GM19035 (cell line): Measurements from ENCODE around the gene UBE2H.
"Not testable (repeated sequence)": the region's sequence is repeated elsewhere in the genome, so short reads cannot be mapped to it uniquely, and the experiment has no call there.

Experiments used
- ATAC-seq: cut with Tn5 transposase; IDR thresholded peaks from one replicate; pipeline ENCODE4 v1.9.1; 2021; ENCODE audit not compliant: unreplicated experiment

The UBE2H gene

DNA sequence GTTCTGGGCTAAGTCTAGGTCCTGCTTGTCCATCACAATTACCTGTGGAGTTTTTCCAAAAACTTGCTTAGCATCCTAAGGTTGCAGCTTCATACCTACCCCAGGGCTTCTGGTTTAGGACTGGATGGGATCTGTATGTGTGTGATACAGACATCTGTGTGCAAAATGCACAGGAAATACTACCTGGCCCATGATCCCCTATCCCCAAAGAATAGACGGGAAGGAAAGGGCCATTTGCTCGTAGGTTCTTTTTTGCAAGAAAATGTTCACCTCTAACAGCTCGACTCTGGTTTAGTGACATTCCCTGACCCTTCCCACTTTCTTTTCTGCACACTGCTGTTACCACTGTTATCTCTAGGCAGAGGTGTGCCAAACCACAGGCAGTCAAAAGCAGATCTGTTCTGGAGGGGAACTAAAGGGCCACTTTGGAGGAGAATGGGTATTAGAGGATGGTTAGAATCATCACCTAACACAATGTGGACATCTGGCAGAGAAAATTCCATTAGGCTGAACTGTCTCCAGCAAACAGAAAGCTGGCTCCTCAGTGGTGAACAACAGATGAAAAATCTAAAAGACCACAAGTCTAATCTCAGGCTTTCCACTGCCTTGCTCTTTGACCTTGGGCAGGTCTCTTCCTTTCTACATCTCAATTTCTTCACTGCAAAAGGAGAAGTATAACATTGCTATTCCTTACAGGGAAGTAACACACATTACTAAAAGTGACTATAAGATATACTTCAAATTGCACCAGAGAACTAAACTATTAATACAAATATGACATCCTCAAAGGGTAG is 107.4 kb downstream of the UBE2H start:
- no peak for ATAC-seq

DNA sequence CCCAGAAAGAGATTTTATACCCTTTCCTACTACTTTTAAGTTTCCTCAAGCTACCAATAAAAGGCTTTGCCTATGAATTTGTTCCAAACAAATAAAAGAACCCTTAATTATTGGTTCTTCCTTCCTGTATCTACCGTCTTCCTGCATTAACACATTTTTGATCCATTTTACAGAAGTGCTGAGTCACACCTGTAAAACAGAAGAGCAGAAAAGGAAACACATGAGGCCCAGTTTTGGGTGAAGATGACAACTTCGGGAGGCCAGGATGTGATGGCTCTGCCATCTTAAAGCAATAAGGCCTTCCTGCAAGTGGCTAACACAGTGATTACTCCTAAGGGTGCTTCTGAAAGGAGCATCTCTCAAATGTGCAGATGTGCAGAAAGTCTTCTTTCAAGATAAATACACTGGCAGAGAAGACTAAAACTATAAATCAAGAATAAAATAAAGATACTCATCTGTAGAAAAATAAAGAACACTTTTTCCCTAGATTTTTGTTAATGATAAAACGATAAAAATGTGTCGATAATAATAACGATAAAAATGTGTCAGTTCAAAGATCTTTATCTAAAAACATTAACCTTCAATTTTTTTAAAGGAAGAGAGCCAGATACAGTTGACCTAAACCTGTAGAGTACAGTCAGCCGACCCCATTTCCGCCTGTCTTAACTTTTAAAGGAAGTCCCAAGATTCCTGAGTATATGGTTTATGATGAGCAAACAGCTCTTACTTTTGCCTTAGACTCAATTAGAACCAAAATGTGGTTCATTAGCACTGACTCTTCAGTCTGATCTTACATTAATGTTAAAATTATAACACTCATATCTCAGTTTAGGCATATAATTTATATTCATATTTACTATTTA is 108.6 kb downstream of the UBE2H start:
- ATAC-seq = no peak

DNA sequence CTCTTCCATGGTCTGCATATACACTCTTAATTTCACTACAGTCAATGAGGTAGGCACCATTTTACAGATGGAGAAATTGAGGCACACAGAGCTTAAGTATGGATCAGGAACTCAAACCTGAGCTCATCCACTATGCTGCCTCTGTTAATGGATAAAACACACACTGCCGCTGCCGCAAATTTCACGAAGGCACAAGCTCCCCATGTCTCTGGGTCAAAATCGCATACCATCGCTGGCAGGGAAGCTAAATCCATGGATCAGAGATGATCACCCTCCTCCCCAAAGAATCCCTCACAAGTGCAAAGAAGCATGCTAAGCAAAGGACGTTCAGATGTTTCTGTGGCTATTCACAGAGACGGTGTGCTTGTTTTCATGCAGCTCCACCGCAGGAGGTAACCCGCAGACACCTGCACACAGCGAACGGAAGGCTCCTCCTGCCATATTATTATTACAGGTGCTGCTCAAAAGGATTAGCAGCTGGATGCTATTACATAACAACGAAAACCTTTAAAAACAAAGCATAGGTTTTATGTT is 109.3 kb downstream of the UBE2H start:
- no peak for ATAC-seq

DNA sequence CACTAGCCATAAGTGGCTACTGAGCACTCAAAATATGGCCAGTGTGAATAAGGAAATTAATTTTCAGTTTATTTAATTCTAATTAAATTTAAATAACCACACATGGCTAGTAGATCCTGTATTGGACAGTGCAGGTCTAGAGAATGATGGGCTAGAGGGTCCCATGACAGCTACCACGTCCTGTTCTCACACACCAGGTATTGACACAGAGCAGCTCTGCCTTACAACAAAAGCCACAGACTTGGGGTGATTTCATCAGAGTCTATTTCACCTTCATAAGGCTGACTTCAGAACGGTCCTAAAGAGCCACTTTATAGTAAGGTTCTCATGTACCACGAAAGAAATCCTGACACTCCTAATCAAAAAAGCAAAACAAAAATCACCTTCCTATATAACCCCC is 111.3 kb downstream of the UBE2H start:
- ATAC-seq = no peak

DNA sequence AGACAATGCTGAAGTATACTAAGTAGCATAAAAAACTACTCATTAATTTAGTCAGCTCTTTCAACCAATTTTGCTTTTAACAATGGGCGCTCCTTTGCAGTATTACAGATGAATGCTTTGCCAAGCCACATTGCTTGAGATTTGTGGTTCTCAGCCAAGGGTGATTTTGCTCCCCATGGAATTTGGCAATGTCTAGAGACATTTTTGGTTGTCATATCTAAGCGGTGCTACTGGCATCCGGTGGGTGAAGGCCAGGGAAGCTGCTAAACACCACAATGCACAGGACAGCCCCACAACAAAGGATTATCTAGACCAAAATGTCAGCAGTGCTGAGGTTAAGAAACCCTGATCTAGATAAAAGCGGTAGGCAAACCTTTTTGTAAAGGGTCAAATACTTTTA is 112.0 kb downstream of the UBE2H start:
- ATAC-seq = no peak

DNA sequence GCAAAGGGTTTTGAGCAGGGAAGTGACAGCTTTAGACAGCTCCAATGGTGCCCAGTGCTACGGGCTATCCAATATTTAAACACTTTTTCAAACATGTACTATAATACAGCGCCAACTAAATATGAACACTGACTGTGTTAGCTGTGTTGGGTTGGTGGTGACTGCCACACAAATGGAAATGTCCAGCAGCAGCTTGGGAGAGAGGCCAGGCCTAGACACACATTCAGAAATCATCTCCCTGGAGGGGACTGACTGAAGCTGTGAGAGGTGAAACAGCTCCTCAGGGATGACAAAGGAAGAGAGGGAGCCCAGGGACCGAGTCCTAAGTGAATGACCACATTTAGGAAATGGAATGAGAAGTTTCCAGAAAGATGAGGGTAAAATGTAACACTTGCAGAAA is 115.8 kb downstream of the UBE2H start:
- ATAC-seq = no peak

DNA sequence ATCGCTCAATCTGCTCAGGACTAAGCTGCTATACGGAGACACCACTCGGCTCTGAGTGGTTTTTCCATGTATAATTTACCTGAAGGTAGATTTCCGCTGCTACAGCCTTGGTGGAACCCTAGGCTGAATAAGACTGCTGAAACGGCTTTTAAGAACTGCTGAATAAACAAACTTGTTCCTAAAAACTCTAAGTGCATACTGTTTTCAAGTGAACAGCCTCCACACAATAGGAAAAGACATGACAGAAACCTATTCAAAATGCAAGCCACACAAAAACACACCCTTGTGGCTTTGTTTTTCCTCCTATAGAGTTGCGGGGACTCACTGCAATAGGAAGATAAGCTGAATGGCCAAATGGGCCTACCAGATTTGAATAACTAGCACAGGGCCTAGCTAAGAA is 117.2 kb downstream of the UBE2H start:
- ATAC-seq = no peak

DNA sequence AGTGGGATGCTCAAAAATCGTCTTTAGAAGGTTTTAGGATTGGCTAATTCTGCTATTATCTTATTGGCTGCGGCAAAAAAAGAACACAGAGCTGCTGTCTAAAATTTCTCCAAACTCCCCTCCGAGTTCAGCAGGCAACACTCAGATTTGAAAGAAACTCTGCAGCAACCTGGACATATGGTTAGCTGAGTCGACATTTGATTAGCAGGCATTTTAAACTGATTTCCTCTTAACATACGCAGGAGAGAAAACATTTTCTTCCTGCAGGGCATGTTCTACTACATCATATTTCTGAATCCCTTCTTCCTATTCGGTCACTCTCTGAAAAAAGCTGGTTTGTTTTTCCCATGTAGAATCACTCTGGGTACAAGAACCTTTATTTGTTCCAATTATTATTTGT is 119.4 kb downstream of the UBE2H start:
- not testable (repeated sequence) for ATAC-seq

DNA sequence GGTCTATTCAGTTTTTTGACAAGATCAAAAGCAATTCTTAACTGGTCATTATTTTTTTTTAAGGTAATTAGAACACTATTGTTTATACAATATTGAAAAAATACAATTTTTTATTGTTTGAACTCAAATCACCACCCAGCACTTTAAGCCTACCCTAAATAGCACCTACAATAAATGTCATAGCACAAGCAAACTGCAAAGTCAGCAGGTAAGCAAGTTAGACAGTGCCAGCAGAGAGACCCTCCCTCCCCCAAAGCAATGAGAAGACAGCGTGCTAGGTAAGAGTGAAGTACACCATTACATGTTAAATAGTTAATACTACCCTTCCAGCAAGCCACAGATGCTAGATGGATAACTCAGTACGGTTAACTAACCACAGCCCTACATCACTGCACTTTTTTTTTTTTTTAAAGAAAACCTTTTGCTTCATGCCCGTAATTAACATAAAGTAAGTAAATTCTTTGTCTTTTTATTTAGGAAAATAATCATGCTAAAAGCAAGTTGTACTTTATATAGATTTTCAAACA is 120.0 kb downstream of the UBE2H start:
- ATAC-seq = no peak

DNA sequence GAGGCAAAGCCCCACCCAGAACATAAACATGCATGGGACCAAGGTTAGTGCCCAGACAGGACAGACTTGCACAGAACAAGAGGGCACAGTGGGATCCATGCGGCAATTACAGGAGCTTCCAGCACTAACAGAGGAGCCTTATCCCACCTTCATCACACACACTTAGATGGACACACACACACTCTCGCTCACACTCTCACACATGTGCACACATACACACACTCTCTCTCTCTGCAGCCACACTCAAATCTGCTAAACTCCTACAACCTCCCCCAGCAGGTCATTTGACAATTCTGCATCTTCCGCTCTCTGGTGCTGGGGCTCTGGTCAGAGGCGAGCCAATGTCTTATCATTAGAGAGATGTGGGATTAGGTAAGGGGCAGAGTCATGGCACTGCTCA is 120.5 kb downstream of the UBE2H start:
- no peak for ATAC-seq

DNA sequence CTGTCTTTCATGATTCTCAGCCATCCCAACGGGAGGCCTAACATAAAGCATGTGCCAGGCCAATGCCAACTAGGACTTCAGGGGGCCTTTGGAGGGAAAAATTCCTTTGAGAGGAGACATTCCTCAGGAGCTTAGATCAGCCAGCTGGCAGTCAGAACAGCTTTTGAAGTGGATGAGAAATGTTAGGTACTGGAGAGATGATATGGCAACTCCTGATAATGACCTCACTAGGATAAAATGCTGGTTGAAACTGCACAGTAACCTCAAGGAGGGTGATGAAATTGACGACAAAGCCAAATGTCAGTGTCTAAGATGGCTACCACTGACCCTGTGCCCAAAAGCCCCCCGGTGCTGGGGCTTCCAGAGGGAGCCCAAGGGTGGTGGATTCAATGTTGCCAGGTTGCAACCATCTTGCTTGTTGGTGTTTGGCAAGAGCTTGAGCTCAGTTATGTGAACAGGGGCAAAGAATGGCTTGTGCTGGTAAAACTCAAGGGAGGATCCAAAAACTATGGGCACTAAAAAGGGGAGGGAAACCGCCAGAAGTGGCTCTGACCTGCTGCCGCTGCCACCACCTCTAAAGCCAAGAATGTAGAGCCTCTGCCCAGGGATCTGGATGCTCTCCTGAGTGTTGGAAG is 121.2 kb downstream of the UBE2H start:
- no peak for ATAC-seq

DNA sequence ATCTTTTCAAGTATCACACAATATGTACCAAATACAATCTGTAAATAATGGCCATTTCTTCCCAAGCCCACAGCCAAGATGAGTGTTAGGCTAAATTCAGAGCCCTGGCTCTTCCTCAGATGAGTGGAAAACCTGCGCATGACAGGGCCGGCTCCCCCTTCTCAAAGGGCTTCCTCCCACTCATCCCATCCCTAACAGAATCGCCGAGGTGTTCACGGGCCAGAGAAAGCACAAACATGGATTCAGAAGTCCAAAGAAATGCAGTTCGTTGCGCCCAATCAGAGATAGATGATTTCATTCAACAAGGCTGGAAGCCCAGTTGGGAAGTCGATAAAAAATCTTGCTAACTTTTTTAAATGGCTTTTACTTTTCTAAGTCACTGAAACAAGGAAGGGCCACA is 121.8 kb downstream of the UBE2H start:
- no peak for ATAC-seq

DNA sequence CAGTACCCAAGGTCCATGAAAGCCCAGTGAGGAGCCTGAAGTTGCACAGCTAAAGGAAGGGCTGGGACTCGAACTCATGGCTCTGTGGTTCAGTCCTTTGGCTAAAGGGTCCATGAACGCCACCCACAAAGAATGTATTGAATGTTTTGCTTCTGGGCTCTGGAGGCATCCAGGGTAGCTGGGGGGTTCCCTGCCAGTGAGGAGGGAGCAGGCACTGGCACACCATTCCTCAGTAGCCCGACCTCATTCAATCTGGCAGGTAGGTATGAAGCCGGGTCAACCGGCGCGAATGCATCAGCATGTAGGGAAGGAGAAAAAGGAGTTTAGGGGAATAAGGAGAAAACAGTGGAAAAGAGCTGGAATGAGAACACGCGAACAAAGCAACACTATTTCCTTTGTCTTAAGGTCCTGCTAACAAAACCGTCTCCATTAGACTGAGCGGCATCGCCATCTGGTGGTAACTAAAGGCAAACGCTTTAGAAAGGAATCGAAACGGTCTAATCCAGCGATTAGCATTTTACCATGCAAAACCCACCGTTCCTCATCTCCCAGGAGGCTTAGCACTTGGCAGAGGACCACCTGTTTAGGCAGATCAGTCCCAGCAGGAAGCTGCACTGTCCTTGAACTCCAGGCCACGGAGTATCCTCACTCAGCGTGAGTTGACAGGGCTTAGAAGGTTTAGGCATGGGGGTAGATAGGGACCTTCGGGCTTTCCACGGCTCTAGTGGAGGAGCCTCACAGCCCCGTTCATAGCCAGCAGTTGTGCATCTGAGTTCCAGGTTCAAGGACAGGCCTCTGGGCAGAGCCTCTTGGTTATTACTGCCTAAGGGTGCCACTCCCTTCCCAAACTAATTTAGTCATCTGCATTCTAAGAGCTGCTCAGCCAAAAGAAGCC is 122.8 kb downstream of the UBE2H start:
- no peak for ATAC-seq

DNA sequence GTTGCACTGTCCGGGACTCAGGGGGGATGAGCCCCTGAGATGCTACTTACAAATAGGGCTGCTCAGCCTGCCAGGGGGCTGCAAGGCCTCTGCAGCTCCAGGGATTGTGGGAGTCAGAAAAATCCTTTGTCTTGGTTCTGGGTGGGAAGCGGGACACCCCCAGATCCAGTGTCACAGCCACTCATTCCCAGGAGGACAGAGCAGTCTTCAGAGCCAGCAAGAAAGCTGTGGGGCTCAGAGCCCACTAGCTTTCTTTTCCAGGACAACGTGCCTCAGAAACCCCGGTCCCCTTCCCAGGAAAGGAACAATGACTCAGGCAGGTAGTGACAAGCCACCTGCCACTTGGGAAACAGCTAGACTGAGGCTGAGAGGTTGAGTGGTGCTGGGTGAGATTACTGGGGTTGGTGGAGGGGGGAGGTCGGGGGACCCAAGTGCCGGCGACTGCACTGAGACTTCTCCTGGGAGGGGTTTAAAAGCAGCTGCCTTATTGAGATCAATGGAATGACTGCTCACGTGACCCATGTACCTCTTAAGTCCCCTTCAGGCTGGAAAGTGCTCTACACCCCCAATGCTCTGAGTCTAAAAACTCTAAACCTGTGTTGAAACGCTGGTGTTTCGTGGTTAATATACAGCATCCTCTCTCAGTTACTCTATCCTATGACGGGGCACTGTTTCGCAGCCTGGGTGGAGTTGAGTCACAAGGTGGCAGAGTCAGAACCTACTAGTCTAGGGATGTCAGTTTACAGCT is 123.6 kb downstream of the UBE2H start:
- no peak for ATAC-seq

DNA sequence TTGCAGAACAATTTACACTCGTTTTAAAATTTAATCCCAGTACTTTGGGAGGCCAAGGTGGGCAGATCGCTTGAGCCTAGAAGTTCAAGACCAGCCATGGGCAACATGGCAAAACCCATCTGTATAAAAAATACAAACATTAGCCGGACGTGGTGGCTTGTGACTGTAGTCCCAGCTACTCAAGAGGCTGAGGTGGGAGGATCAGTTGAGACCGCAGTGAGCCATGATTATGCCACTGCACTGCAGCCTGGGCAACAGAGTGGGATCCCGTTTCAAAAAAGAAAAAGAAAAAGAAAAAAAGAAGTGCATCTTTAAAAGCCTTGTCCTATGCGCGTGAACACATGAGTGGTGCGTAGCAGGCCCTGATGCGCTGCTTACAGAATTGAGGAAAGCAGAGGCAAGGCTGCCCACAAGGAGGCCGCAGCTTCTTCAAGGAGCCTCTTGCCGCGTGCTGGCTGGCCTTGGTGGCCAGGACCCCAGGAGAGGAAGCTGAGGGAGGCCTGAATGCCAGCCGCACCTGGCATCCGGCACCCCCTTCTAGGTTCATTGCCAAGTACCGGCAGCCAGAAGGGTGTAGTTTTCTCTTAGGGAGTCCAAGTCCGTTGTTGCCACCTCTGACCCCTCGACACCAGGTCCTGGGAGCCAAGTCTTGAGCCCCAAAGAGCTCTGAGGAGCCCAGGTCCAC is 124.5 kb downstream of the UBE2H start:
- ATAC-seq = no peak

DNA sequence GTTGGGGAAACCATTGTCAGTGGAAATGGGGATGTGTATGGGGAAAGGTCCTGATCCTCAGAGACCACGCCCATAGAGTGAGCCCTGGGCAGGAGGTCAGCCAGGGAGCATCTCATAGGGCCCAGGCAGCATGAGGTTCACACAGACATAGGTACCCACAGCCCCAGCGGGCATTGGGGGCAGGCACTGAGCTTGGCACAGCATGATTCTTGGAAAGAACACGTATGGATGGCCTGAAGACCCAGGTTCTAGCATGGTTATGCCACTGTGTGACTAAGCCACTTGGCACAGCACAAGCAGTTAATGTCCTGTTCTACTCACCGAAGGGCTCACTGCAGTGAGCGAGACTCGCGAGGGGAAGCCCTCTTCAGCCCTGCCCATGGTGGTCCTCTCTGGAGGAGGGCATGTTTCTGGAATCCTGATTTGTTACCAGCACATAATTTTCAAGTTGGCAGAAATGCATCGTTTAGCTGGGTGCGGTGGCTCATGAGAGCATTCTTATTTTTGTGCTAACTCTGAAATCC is 125.2 kb downstream of the UBE2H start:
- ATAC-seq = no peak

DNA sequence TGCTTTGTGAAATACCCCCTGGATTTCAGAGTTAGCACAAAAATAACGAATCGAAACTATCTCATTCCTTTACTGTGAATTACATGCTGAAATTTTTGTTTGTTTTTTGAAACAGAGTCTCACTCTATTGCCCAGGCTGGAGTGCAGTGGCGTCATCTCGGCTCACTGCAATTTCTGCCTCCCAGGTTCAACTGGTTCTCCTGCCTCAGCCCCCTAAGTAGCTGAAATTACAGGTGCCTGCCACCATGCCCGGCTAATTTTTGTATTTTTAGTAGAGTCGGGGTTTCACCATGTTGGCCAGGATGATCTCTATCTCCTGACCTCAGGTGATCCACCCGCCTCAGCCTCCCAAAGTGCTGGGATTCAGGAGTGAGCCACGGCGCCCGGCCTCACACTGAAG is 125.9 kb downstream of the UBE2H start:
- not testable (repeated sequence) for ATAC-seq

DNA sequence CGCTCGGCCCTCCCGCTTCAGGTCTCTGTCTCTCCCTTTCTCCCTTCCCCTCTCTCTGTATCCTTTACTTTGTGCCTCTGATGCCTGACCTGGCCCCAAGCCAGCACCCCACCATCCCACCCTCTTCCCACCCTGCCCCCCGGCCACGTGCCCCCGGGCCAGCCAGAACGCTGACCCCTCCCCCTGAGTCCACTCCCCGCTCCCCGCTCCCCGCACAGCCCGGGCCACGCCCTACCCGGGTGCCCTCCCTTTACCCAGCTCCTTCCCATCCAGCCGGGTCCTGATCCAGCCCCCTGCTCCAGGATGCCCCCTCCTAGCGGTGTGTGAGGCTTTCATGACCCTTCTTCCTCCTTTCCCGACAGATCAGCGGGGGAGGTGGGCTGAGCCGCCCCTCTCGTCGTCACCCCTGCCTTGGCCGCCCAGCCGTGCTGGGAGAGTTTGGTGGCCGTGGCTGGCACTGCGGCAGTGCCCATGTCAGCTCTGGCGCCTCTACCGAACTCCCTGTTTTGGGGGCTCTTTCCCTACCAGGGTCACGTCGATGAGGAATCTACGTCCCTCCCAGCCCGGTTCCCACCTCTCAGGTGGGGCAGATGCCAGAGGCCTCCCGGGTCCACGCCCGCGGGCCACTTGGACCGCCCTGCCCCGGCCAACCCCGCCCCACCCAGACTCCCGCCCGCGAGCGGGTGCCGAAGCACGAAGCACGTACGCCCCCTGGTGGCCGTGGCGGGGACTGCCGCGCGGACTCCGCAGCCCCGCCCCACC is 127.4 kb downstream of the UBE2H start:
- peak; percentile 74 for ATAC-seq
